ENCODE data around the gene RBM47. TPM values are rescaled to one million over a fixed set of nuclear protein-coding genes. Genes with fewer than 3 reads are reported as not detected.

The RBM47 gene
- total and polyA plus RNA-seq, 10 of the 15 experiments (the other 5 are each of a cell fraction or from before 2014, with no cell fraction given) = 7.9 to 45.0 (median 28.7) TPM

DNA sequence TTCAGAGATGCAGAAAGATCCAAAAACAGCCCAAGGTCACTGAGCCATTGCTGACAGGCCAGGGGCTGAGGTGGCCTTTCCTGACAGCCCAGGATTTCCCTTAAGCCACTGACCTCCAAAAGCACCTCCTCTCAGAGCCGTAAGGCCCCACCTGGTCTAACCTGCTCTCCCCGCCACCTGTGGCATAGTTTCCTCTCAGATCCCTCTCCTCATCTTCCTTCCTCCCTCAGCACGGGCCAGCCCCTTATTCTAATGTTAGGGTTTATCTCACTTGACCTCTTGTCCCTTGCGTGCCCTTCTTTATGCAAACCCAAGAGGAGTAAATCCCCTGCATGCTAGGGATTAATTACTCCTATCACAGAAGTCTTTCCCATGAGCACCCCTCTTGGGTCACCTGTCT, 113.0 kb downstream of the RBM47 start (continued):
- TF ChIP-seq POU2F2 (IDR thresholded peaks at IDR 0.05; ENCODE audit: borderline replicate concordance, low read depth, low read length) = peak; percentile 81; the same call in 2 of the 3 replicates
- no peak for TF ChIP-seq MXI1 (IDR thresholded peaks at IDR 0.05; ENCODE audit: low read depth, low read length)
- TF ChIP-seq PML (IDR thresholded peaks at IDR 0.05; ENCODE audit: low read length) = no peak
- no peak for TF ChIP-seq ZNF217 (IDR thresholded peaks at IDR 0.05)
- peak in 1 of 2 experiments; percentile 18; a peak in 1 of 4 replicates for TF ChIP-seq BHLHE40 (IDR thresholded peaks at IDR 0.05; ENCODE audit: borderline replicate concordance in 1 of 2, low read depth in 2 of 2, low read length in 1 of 2)
- no peak for TF ChIP-seq CEBPB (IDR thresholded peaks at IDR 0.05; ENCODE audit: borderline replicate concordance in 1 of 2, low read depth in 2 of 2, low read length in 2 of 2)
- peak; percentile 59; the same call in 1 of the 2 replicates for TF ChIP-seq EED (IDR thresholded peaks at IDR 0.05; ENCODE audit: low read depth)
- peak; percentile 71 for TF ChIP-seq NR2F1 (conservative IDR thresholded peaks at IDR 0.05)
- no peak for TF ChIP-seq CBX3 (IDR thresholded peaks at IDR 0.05; ENCODE audit: borderline replicate concordance, low read depth)
- TF ChIP-seq CREM (IDR thresholded peaks at IDR 0.05; ENCODE audit: low read depth) = no peak
- TF ChIP-seq, protein P1, sequence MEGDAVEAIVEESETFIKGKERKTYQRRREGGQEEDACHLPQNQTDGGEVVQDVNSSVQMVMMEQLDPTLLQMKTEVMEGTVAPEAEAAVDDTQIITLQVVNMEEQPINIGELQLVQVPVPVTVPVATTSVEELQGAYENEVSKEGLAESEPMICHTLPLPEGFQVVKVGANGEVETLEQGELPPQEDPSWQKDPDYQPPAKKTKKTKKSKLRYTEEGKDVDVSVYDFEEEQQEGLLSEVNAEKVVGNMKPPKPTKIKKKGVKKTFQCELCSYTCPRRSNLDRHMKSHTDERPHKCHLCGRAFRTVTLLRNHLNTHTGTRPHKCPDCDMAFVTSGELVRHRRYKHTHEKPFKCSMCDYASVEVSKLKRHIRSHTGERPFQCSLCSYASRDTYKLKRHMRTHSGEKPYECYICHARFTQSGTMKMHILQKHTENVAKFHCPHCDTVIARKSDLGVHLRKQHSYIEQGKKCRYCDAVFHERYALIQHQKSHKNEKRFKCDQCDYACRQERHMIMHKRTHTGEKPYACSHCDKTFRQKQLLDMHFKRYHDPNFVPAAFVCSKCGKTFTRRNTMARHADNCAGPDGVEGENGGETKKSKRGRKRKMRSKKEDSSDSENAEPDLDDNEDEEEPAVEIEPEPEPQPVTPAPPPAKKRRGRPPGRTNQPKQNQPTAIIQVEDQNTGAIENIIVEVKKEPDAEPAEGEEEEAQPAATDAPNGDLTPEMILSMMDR (IDR thresholded peaks at IDR 0.05 in 2 of 3, conservative IDR thresholded peaks at IDR 0.05 in 1 of 3; ENCODE audit: control insufficient read depth in 2 of 3, extremely low read depth in 1 of 3, insufficient read depth in 1 of 3, low read depth in 3 of 3, low read length in 3 of 3) = no peak
- no peak for TF ChIP-seq TBL1XR1 (IDR thresholded peaks at IDR 0.05; ENCODE audit: low read depth, low read length)
- peak; percentile 21 to 31; a peak in 1 of 4 replicates for TF ChIP-seq IKZF2 (IDR thresholded peaks at IDR 0.05)
- no peak for TF ChIP-seq SPI1 (IDR thresholded peaks at IDR 0.05; ENCODE audit: borderline replicate concordance, insufficient read depth, low read depth, low read length)

All from GM12878 (cell line).